ENCODE results near the gene ELOVL3.

The ELOVL3 gene

GRCh38 chr10:102261196-102261595, 35.1 kb downstream of the ELOVL3 start:
- Histone ChIP-seq H2BK120ac (ENCODE audit: low read depth, low read length) (no peak overlapping the region), H3K9ac (ENCODE audit: low read depth, low read length, poor library complexity) (no peak overlapping the region), H2AFZ (ENCODE audit: low read length) (no peak overlapping the region), H3K27ac (replicated peaks; ENCODE audit: low read length) (no peak overlapping the region), H3K14ac (ENCODE audit: low read length) (no peak overlapping the region), H3K4me3 (ENCODE audit: low read length in 2 of 2) (no peak overlapping the region), H3K4me2 (ENCODE audit: insufficient read depth, low read length, poor library complexity, severe bottlenecking) (no peak overlapping the region), H3K9me3 (replicated peaks in 1 of 2; ENCODE audit: control insufficient read depth in 2 of 2, insufficient read depth in 1 of 2, low read depth in 1 of 2, low read length in 2 of 2) (no peaks in the 10 kb centered on the region), H3K36me3 (replicated peaks in 1 of 2; ENCODE audit: control insufficient read depth in 2 of 2, insufficient read depth in 2 of 2, low read length in 2 of 2) (peaks cover 2 to 60% of the 10 kb centered on the region in 2 donors), H4K91ac (ENCODE audit: low read depth, low read length, poor library complexity) (no peak overlapping the region), H2BK5ac (ENCODE audit: low read length) (no peak overlapping the region), H3K4ac (ENCODE audit: low read length) (no peak overlapping the region), H3K18ac (ENCODE audit: low read length) (no peak overlapping the region), H3K4me1 (ENCODE audit: control insufficient read depth in 2 of 2, insufficient read depth in 1 of 2, low read depth in 1 of 2, low read length in 2 of 2) (peaks cover 0 to 3% of the 10 kb centered on the region in 2 donors), H4K8ac (ENCODE audit: low read depth, low read length) (no peak overlapping the region), H2AK5ac (ENCODE audit: low read depth, low read length) (no peak overlapping the region), H2BK12ac (ENCODE audit: low read length) (no peak overlapping the region), H3K27me3 (ENCODE audit: control insufficient read depth in 3 of 3, insufficient read depth in 3 of 3, low read depth in 1 of 3, low read length in 3 of 3) (no peaks in the 10 kb centered on the region), H2BK15ac (ENCODE audit: low read length) (no peak overlapping the region), H3K23ac (ENCODE audit: low read depth, low read length, poor library complexity) (no peak overlapping the region), H3K79me1 (ENCODE audit: low read depth, low read length) (peaks cover 2% of the 10 kb centered on the region)
- no peak for DNase-seq (ENCODE audit: low spot score)

- H2BK120ac ChIP-seq (ENCODE audit: low read depth, low read length), result no peak overlapping the region
- no peak overlapping the region for H3K9ac ChIP-seq (ENCODE audit: low read depth, low read length, poor library complexity)
- no peak overlapping the region for H3K14ac ChIP-seq (ENCODE audit: low read length)
- no peak overlapping the region for H4K91ac ChIP-seq (ENCODE audit: low read depth, low read length, poor library complexity)
- H3K23ac ChIP-seq (ENCODE audit: low read depth, low read length, poor library complexity), result no peak overlapping the region
- H3K4me1 ChIP-seq (ENCODE audit: control insufficient read depth in 2 of 2, insufficient read depth in 1 of 2, low read depth in 1 of 2, low read length in 2 of 2), result peaks cover 0 to 3% of the 10 kb centered on the region in 2 donors
- no peak overlapping the region for H3K4me2 ChIP-seq (ENCODE audit: insufficient read depth, low read length, poor library complexity, severe bottlenecking)
- H3K4ac ChIP-seq (ENCODE audit: low read length), result no peak overlapping the region
- no peak overlapping the region for H2BK5ac ChIP-seq (ENCODE audit: low read length)
- H2AFZ ChIP-seq (ENCODE audit: low read length), result no peak overlapping the region
- H2AK5ac ChIP-seq (ENCODE audit: low read depth, low read length), result no peak overlapping the region
- no peaks in the 10 kb centered on the region for H3K27me3 ChIP-seq (ENCODE audit: control insufficient read depth in 3 of 3, insufficient read depth in 3 of 3, low read depth in 1 of 3, low read length in 3 of 3)
- WGBS, 2 donors (ENCODE audit: extremely low coverage in 2 of 2, insufficient read length in 2 of 2, insufficient replicate concordance in 1 of 2), result no CpG with 5 or more reads among the region's 6 CpGs
- no peak for DNase-seq (ENCODE audit: low spot score)
- no peak overlapping the region for H3K18ac ChIP-seq (ENCODE audit: low read length)
- H2BK15ac ChIP-seq (ENCODE audit: low read length), result no peak overlapping the region
- H3K9me3 ChIP-seq (replicated peaks in 1 of 2; ENCODE audit: control insufficient read depth in 2 of 2, insufficient read depth in 1 of 2, low read depth in 1 of 2, low read length in 2 of 2), result no peaks in the 10 kb centered on the region
- H3K27ac ChIP-seq (replicated peaks; ENCODE audit: low read length), result no peak overlapping the region
- H3K4me3 ChIP-seq (ENCODE audit: low read length in 2 of 2), result no peak overlapping the region
- H4K8ac ChIP-seq (ENCODE audit: low read depth, low read length), result no peak overlapping the region
- H2BK12ac ChIP-seq (ENCODE audit: low read length), result no peak overlapping the region
- H3K79me1 ChIP-seq (ENCODE audit: low read depth, low read length), result peaks cover 2% of the 10 kb centered on the region
- H3K36me3 ChIP-seq (replicated peaks in 1 of 2; ENCODE audit: control insufficient read depth in 2 of 2, insufficient read depth in 2 of 2, low read length in 2 of 2), result peaks cover 2 to 64% of the 10 kb centered on the region in 2 donors
Measured at GRCh38 chr10:102261842-102262241, 35.7 kb downstream of the ELOVL3 start.

GRCh38 chr10:102262744-102263370, 36.8 kb downstream of the ELOVL3 start:
- no peak overlapping the region for H3K4me2 ChIP-seq (ENCODE audit: insufficient read depth, low read length, poor library complexity, severe bottlenecking)
- no peak overlapping the region for H3K14ac ChIP-seq (ENCODE audit: low read length)
- no peak for DNase-seq (ENCODE audit: low spot score)
- H3K79me1 ChIP-seq (ENCODE audit: low read depth, low read length), result peaks cover 2% of the 10 kb centered on the region
- H2BK5ac ChIP-seq (ENCODE audit: low read length), result no peak overlapping the region
- H4K8ac ChIP-seq (ENCODE audit: low read depth, low read length), result no peak overlapping the region
- no peak overlapping the region for H2BK120ac ChIP-seq (ENCODE audit: low read depth, low read length)
- H4K91ac ChIP-seq (ENCODE audit: low read depth, low read length, poor library complexity), result no peak overlapping the region
- no peak overlapping the region for H3K4me3 ChIP-seq (ENCODE audit: low read length in 2 of 2)
- H3K18ac ChIP-seq (ENCODE audit: low read length), result no peak overlapping the region
- H3K9me3 ChIP-seq (replicated peaks in 1 of 2; ENCODE audit: control insufficient read depth in 2 of 2, insufficient read depth in 1 of 2, low read depth in 1 of 2, low read length in 2 of 2), result no peaks in the 10 kb centered on the region
- H3K27me3 ChIP-seq (ENCODE audit: control insufficient read depth in 3 of 3, insufficient read depth in 3 of 3, low read depth in 1 of 3, low read length in 3 of 3), result no peaks in the 10 kb centered on the region
- H3K9ac ChIP-seq (ENCODE audit: low read depth, low read length, poor library complexity), result no peak overlapping the region
- WGBS, 2 donors (ENCODE audit: extremely low coverage in 2 of 2, insufficient read length in 2 of 2, insufficient replicate concordance in 1 of 2), result no CpG with 5 or more reads among the region's 4 CpGs
- no peak overlapping the region for H2BK15ac ChIP-seq (ENCODE audit: low read length)
- H2BK12ac ChIP-seq (ENCODE audit: low read length), result no peak overlapping the region
- H2AFZ ChIP-seq (ENCODE audit: low read length), result no peak overlapping the region
- H3K23ac ChIP-seq (ENCODE audit: low read depth, low read length, poor library complexity), result no peak overlapping the region
- no peak overlapping the region for H3K4ac ChIP-seq (ENCODE audit: low read length)
- H2AK5ac ChIP-seq (ENCODE audit: low read depth, low read length), result no peak overlapping the region
- peaks cover 2 to 65% of the 10 kb centered on the region in 2 donors for H3K36me3 ChIP-seq (replicated peaks in 1 of 2; ENCODE audit: control insufficient read depth in 2 of 2, insufficient read depth in 2 of 2, low read length in 2 of 2)
- no peak overlapping the region for H3K27ac ChIP-seq (replicated peaks; ENCODE audit: low read length)
- peaks cover 0 to 3% of the 10 kb centered on the region in 2 donors for H3K4me1 ChIP-seq (ENCODE audit: control insufficient read depth in 2 of 2, insufficient read depth in 1 of 2, low read depth in 1 of 2, low read length in 2 of 2)

GRCh38 chr10:102264371-102264770, 38.3 kb downstream of the ELOVL3 start:
- Histone ChIP-seq H2BK12ac (ENCODE audit: low read length) (no peak overlapping the region), H3K4me1 (ENCODE audit: control insufficient read depth in 2 of 2, insufficient read depth in 1 of 2, low read depth in 1 of 2, low read length in 2 of 2) (peaks cover 0 to 3% of the 10 kb centered on the region in 2 donors), H3K36me3 (replicated peaks in 1 of 2; ENCODE audit: control insufficient read depth in 2 of 2, insufficient read depth in 2 of 2, low read length in 2 of 2) (peaks cover 2 to 61% of the 10 kb centered on the region in 2 donors), H2AFZ (ENCODE audit: low read length) (no peak overlapping the region), H3K4me3 (ENCODE audit: low read length in 2 of 2) (no peak overlapping the region), H4K91ac (ENCODE audit: low read depth, low read length, poor library complexity) (no peak overlapping the region), H4K8ac (ENCODE audit: low read depth, low read length) (no peak overlapping the region), H3K9ac (ENCODE audit: low read depth, low read length, poor library complexity) (no peak overlapping the region), H3K27ac (replicated peaks; ENCODE audit: low read length) (no peak overlapping the region), H3K23ac (ENCODE audit: low read depth, low read length, poor library complexity) (no peak overlapping the region), H3K14ac (ENCODE audit: low read length) (no peak overlapping the region), H2BK5ac (ENCODE audit: low read length) (no peak overlapping the region), H3K27me3 (ENCODE audit: control insufficient read depth in 3 of 3, insufficient read depth in 3 of 3, low read depth in 1 of 3, low read length in 3 of 3) (no peaks in the 10 kb centered on the region), H3K18ac (ENCODE audit: low read length) (no peak overlapping the region), H3K9me3 (replicated peaks in 1 of 2; ENCODE audit: control insufficient read depth in 2 of 2, insufficient read depth in 1 of 2, low read depth in 1 of 2, low read length in 2 of 2) (no peaks in the 10 kb centered on the region), H2BK120ac (ENCODE audit: low read depth, low read length) (no peak overlapping the region), H2AK5ac (ENCODE audit: low read depth, low read length) (no peak overlapping the region), H2BK15ac (ENCODE audit: low read length) (no peak overlapping the region), H3K4ac (ENCODE audit: low read length) (no peak overlapping the region), H3K79me1 (ENCODE audit: low read depth, low read length) (peaks cover 2% of the 10 kb centered on the region), H3K4me2 (ENCODE audit: insufficient read depth, low read length, poor library complexity, severe bottlenecking) (no peak overlapping the region)
- no peak for DNase-seq (ENCODE audit: low spot score)
- WGBS, 2 donors (ENCODE audit: extremely low coverage in 2 of 2, insufficient read length in 2 of 2, insufficient replicate concordance in 1 of 2), result no CpG with 5 or more reads among the region's 4 CpGs

All from neuronal stem cell (in vitro differentiated cells).